Anterior cingulate cortex (tissue), 58 donors: Measurements from ENCODE around the gene BCR.

Experiments used
- DNase-seq, 58 donors: peaks; one replicate each; lab custom pipeline; 2025; lab: John Stamatoyannopoulos, UW

BCR gene

GRCh38 chr22:23268139-23268712 is 87.9 kb downstream of the BCR start:
- DNase-seq: peak in 27 of 58 donors; percentile 6 to 82 (median 40)

- DNase-seq: no peak
These were observed 88.6 kb downstream of the BCR start for GRCh38 chr22:23268877-23269276.

GRCh38 chr22:23269441-23270211 is 89.3 kb downstream of the BCR start:
- no peak for DNase-seq

- peak in 12 of 58 donors; percentile 16 to 52 (median 29) for DNase-seq
These were observed 90.0 kb downstream of the BCR start for GRCh38 chr22:23270212-23270733.

- DNase-seq: no peak
These were observed 90.7 kb downstream of the BCR start for GRCh38 chr22:23270798-23271596.

GRCh38 chr22:23271597-23271908 is 91.2 kb downstream of the BCR start:
- no peak for DNase-seq

- DNase-seq: no peak
These were observed 92.1 kb downstream of the BCR start for GRCh38 chr22:23272371-23272770.

DNA sequence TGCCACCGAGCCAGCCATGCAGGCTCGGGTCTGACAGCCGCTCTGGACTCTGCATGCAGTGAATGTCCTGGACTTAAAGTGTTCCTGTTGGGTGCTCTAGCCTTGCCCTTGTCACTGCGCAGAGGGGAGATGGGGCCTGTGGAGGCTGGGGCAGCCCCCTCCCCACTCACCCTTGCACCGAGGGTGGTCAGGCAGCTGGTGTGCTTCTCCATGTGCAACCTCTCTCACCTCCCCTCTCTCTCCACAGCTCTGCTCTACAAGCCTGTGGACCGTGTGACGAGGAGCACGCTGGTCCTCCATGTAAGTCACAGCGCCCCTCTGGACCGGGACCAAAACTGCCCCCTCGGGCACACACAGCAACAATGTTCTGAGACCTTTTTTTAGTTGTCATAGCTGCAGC is 92.5 kb downstream of the BCR start:
- no peak for DNase-seq

DNA sequence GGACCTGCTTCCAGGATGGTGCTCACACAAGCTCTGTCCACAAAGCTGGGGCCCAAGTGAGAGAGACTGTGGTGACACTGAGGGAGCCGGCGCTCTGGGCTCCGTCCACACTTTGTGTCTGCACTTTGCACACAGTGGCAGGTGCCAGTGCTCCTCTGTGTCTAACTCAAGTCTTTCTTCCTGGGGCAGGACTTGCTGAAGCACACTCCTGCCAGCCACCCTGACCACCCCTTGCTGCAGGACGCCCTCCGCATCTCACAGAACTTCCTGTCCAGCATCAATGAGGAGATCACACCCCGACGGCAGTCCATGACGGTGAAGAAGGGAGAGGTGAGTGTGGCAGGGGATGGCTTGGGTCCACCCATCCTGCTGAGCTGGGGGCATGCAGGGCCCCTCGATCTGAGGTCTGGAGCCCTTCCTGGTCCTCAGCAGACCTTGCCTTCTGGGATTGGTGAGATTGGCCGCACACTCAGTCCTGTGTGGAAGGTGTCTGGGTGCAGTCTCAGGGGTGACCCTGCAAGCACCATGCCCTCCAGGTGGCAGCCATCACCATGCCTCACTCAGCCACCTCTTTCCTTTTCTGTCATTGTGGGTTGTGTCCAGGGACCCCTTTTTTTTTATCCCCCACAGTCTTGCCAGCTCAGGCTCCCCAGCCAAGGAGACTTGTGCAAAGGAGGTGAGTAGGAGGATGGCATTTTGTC is 93.3 kb downstream of the BCR start:
- peak in 1 of 58 donors; percentile 49 for DNase-seq

- peak in 3 of 58 donors; percentile 1 to 57 (median 49) for DNase-seq
These were observed 93.8 kb downstream of the BCR start for GRCh38 chr22:23274146-23274526.

- DNase-seq: no peak
These were observed 94.8 kb downstream of the BCR start for GRCh38 chr22:23274891-23275694.

DNA sequence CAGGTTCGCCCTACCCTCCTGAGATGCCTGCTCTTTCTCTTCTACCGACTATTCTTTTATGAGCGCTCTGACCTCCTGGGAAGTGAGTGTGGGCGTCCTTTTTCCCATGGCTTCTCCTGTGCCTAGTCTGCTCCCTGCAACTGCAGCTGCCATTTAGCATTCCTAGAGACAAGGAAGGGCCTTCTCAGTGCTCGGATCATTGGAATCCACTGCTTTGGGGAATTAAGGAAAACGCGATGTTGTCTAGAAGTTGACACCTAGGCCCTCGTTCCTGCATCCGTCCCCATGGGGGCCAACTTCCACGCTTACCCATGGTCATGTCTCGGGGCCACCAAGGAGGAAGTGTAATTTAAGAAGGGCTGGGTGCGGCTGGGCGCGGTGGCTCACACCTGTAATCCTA is 95.4 kb downstream of the BCR start:
- DNase-seq: no peak

GRCh38 chr22:23276656-23277582 is 96.6 kb downstream of the BCR start:
- no peak for DNase-seq

- DNase-seq: no peak
These were observed 97.4 kb downstream of the BCR start for GRCh38 chr22:23277583-23278295.

DNA sequence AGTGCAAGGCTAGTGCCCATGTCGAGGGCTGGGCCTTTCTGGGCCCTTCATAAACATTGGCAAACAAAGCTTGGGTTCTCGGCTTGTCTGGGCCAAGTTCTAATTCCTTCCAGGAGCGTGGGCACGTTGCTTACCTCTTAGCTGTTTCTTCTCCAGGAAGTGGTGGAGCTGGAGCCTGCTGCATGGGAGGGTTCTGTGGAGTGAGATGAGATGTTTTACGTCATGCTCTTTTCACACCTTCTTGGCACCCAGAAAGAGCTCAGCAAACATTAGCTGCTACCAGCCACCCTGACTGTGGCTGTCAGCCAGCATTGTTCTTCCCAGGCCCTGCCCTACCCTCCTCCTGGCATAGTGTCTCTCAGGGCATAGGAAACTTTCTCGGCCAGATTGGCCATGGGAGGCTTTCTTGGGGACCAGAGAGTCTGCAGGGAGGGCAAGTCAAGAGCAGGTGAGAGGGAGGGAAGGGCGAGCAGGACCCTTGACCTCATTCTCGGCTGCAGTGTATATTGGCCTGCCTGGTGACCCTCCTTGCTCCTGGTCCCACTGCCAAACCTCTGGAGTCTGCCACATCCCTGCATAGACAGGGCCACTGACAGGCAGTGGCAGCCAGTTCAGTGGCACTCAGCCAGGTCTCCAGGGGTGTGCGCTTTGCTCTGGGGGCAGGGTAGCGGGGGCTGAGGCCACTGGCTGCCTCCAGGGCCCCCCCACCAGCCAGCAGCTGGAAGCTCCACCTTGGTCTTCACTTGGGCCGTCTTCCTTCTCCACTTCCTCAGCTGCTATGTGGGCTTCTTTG is 98.8 kb downstream of the BCR start:
- peak in 17 of 58 donors; percentile 12 to 58 (median 30) for DNase-seq

DNA sequence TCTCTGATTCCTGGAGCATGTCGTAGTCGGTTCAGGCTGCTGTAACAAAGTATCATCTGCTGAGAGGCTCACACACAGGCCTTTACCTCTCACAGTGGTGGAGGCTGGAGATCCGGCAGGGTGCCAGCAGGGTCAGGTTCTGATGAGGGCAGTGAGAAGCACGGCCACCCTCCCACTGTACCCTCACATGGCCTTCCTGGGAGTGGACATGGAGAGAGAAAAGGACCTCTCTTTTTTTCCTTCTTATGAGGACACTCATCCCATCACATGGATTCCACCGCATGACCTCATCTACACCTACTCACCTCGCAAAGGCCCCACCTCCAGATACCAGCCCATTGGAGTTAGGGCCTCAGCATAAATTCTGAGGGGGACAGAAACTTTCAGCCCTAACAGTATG is 99.5 kb downstream of the BCR start:
- no peak for DNase-seq

DNA sequence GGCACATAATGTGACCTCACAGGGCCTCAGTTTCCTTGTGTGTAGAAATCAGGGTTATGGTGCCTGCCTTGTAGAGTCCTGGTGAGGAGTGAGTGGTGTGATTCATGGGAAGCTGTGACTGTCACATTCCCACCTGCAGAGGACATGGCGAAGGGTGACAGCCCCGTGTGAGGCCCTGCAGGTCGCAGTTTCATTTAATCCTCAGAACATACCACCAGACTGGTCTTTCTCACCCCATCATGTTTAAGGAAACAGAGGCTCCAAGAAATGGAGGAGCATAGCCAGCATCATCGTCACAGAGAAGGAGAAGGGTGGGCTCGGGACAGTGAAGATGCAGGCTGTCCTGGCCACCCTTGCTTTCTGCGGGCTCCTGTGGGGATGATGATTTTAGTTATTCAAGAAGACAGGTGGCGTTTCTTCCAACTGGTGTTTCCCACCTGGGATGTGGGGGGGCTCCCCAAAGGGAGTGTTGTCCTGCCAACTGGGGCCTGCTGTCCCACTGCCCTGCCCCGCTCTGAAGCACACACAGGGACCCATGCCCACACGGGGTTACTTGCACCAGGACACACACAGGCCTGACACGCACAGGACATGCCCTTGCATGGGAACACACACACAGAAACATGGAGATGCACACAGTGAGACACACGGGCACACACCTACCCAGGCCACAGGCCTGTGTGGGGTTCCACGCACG is 100.2 kb downstream of the BCR start:
- DNase-seq: no peak
